ENCODE data around the gene NPRL2.

- TF ChIP-seq CTCF (conservative IDR thresholded peaks at IDR 0.05; ENCODE audit: low read depth in 2 of 2) (no peak), EZH2 (IDR thresholded peaks at IDR 0.05; ENCODE audit: low read depth, unreplicated experiment) (no peak), POLR2AphosphoS5 (IDR thresholded peaks at IDR 0.05; ENCODE audit: low read depth) (no peak), REST (IDR thresholded peaks at IDR 0.05; ENCODE audit: unreplicated experiment) (no peak), EZH2phosphoT487 (IDR thresholded peaks at IDR 0.05; ENCODE audit: unreplicated experiment) (no peak), CREB1 (CRISPR knock-in tag; IDR thresholded peaks at IDR 0.05; ENCODE audit: low read depth) (no peak), ZNF331 (CRISPR knock-in tag; IDR thresholded peaks at IDR 0.05; ENCODE audit: low read depth) (no peak), ETS1 (IDR thresholded peaks at IDR 0.05) (no peak)
Measured at GRCh38 chr3:50392101-50392715, 41.6 kb upstream of the NPRL2 start.
